K562 (cell line): ENCODE results near the gene GGT6. TPM values are rescaled to one million over a fixed set of nuclear protein-coding genes. Genes with fewer than 3 reads are reported as not detected.

Source experiments
- CHD7 ChIP-seq: fragments of 200-600 bp; sonication (generic); IDR thresholded peaks from one replicate; pipeline ENCODE4 v1.6.1; 2012; ENCODE audit warnings: mild to moderate bottlenecking, low read depth, low read length, inconsistent platforms
- ZBTB49 ChIP-seq: sonication (generic); formaldehyde crosslinking; IDR thresholded peaks from 2 replicates; pipeline ENCODE4 v1.8.0; 2022; ENCODE audit warnings: missing genetic modification reagents, mild to moderate bottlenecking, borderline replicate concordance
- polyA plus RNA-seq, 8 experiments: library from polyadenylated mRNA; depleted of rRNA in 4 of 8; stranded (reverse) in 5 of 8; unstranded in 3 of 8; fragments of >200 nt; fragmentation: Nextera tagmentation in 2 of 8; fragmentation: Illumina TruSeq in 1 of 8; extraction: Ambion mirVana in 2 of 8; extraction: Trizol in 1 of 8; gene quantifications; 2 replicates each; pipeline versions ENCODE4 v1.2.1 to v1.2.3, GENCODE V29; 2011 to 2014; ENCODE audit warnings: inconsistent platforms in 1 of 8, missing spikeins in 1 of 8
- total RNA-seq, 7 experiments: library from RNA; depleted of rRNA in 6 of 7; stranded (reverse); fragments of >200 nt in 6 of 7; fragmentation: Illumina TruSeq in 2 of 7; extraction: Trizol in 2 of 7; gene quantifications; 2 replicates each; pipeline versions ENCODE4 v1.2.1 to v1.2.3, GENCODE V29; 2011 to 2021; ENCODE audit warnings: low replicate concordance in 1 of 7

The GGT6 gene
- total and polyA plus RNA-seq, 9 of the 15 experiments (the other 6 are each of a cell fraction or from before 2014, with no cell fraction given): 0.09 TPM; not detected in 8

- no peak for TF ChIP-seq CHD7
- TF ChIP-seq ZBTB49: no peak
Observed at GRCh38 chr17:4515501-4515900, 44.9 kb downstream of the GGT6 start (continued).
